ENCODE measurements around the gene OPN3.

DNA sequence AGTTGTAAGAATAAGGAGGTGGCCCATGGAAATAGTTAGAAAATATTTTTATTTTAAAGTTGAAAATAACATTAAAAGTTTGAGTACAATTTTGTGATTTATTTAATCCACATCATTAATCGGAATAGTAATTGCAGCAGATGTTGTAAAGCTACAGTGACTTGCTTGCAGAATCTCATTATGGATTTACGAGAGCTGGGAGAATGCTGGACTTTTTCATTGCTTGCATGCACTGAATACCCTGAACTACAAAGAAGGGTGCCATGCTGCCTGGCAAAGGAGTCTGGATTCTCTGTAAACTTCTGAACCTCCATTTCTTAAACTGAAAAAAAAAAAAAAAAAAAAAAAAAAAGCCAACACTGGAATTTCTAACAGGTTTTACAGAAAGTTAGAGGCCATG, 38.4 kb upstream of the OPN3 start:
- no peak for TF ChIP-seq POLR2A (IDR thresholded peaks at IDR 0.05; ENCODE audit: low read depth, low read length)
- TF ChIP-seq, protein P1, sequence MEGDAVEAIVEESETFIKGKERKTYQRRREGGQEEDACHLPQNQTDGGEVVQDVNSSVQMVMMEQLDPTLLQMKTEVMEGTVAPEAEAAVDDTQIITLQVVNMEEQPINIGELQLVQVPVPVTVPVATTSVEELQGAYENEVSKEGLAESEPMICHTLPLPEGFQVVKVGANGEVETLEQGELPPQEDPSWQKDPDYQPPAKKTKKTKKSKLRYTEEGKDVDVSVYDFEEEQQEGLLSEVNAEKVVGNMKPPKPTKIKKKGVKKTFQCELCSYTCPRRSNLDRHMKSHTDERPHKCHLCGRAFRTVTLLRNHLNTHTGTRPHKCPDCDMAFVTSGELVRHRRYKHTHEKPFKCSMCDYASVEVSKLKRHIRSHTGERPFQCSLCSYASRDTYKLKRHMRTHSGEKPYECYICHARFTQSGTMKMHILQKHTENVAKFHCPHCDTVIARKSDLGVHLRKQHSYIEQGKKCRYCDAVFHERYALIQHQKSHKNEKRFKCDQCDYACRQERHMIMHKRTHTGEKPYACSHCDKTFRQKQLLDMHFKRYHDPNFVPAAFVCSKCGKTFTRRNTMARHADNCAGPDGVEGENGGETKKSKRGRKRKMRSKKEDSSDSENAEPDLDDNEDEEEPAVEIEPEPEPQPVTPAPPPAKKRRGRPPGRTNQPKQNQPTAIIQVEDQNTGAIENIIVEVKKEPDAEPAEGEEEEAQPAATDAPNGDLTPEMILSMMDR (conservative IDR thresholded peaks at IDR 0.05; ENCODE audit: low read depth, low read length) = no peak
- no peak for TF ChIP-seq RFX5 (IDR thresholded peaks at IDR 0.05; ENCODE audit: low read depth, low read length)
- no peak for TF ChIP-seq SMC3 (IDR thresholded peaks at IDR 0.05; ENCODE audit: low read depth, low read length)
- TF ChIP-seq MXI1 (IDR thresholded peaks at IDR 0.05; ENCODE audit: borderline replicate concordance, low read depth, low read length) = no peak
- TF ChIP-seq CHD1 (IDR thresholded peaks at IDR 0.05; ENCODE audit: low read depth, low read length) = no peak
- TF ChIP-seq, protein P2, sequence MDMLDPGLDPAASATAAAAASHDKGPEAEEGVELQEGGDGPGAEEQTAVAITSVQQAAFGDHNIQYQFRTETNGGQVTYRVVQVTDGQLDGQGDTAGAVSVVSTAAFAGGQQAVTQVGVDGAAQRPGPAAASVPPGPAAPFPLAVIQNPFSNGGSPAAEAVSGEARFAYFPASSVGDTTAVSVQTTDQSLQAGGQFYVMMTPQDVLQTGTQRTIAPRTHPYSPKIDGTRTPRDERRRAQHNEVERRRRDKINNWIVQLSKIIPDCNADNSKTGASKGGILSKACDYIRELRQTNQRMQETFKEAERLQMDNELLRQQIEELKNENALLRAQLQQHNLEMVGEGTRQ (IDR thresholded peaks at IDR 0.05; ENCODE audit: low read depth, low read length) = no peak
- TF ChIP-seq CEBPB (IDR thresholded peaks at IDR 0.05; ENCODE audit: low read depth, low read length) = no peak
- no peak for TF ChIP-seq MAFK (IDR thresholded peaks at IDR 0.05; ENCODE audit: low read depth, low read length)
- TF ChIP-seq BHLHE40 (IDR thresholded peaks at IDR 0.05; ENCODE audit: low read depth, low read length) = no peak

Data from IMR-90 (cell line).